HG03108 (cell line): ENCODE results near the gene PAX1.

Experiments used
- ATAC-seq: cut with Tn5 transposase; IDR thresholded peaks from one replicate; pipeline ENCODE4 v1.9.1; 2021; ENCODE audit warnings: moderate library complexity; ENCODE audit not compliant: unreplicated experiment

PAX1 gene

GRCh38 chr20:21702553-21703470 is 2.7 kb upstream of the PAX1 start:
- ATAC-seq = no peak

GRCh38 chr20:21703717-21704407 is 1.6 kb upstream of the PAX1 start:
- ATAC-seq = no peak

GRCh38 chr20:21704408-21705385 is 767 bp upstream of the PAX1 start:
- no peak for ATAC-seq

- no peak for ATAC-seq
Measured at GRCh38 chr20:21706261-21707195, 1.1 kb downstream of the PAX1 start.

GRCh38 chr20:21707267-21707666 is 1.8 kb downstream of the PAX1 start:
- no peak for ATAC-seq

- ATAC-seq = no peak
Measured at GRCh38 chr20:21707999-21708737, 2.7 kb downstream of the PAX1 start.

- no peak for ATAC-seq
Measured at GRCh38 chr20:21708738-21709534, 3.5 kb downstream of the PAX1 start.

GRCh38 chr20:21709535-21709904 is 4.1 kb downstream of the PAX1 start:
- no peak for ATAC-seq

GRCh38 chr20:21710341-21710740 is 4.9 kb downstream of the PAX1 start:
- ATAC-seq = no peak

- ATAC-seq = no peak
Measured at GRCh38 chr20:21710863-21711431, 5.5 kb downstream of the PAX1 start.

- no peak for ATAC-seq
Measured at GRCh38 chr20:21712443-21713059, 7.1 kb downstream of the PAX1 start.

- ATAC-seq = no peak
Measured at GRCh38 chr20:21713470-21713869, 8.0 kb downstream of the PAX1 start.

- ATAC-seq = no peak
Measured at GRCh38 chr20:21713901-21714296, 8.4 kb downstream of the PAX1 start.

GRCh38 chr20:21714297-21715192 is 9.1 kb downstream of the PAX1 start:
- no peak for ATAC-seq

GRCh38 chr20:21715193-21715881 is 9.9 kb downstream of the PAX1 start:
- ATAC-seq = no peak

GRCh38 chr20:21719592-21720214 is 14.2 kb downstream of the PAX1 start:
- no peak for ATAC-seq
